GM21576 (cell line): ENCODE results near the gene KCNAB1.

Source experiments
- ATAC-seq: cut with Tn5 transposase; IDR thresholded peaks from one replicate; pipeline ENCODE4 v1.9.1; 2021; ENCODE audit warnings: mild to moderate bottlenecking, moderate library complexity; ENCODE audit not compliant: unreplicated experiment

Gene KCNAB1

GRCh38 chr3:156433138-156433537 is 312.8 kb downstream of the KCNAB1 start:
- no peak for ATAC-seq

GRCh38 chr3:156433910-156434309 is 313.5 kb downstream of the KCNAB1 start:
- ATAC-seq: no peak

GRCh38 chr3:156434921-156435320 is 314.5 kb downstream of the KCNAB1 start:
- no peak for ATAC-seq

- no peak for ATAC-seq
Observed at GRCh38 chr3:156443079-156443478, 322.7 kb downstream of the KCNAB1 start.

- no peak for ATAC-seq
Observed at GRCh38 chr3:156445117-156446090, 325.0 kb downstream of the KCNAB1 start.

GRCh38 chr3:156448300-156448699 is 327.9 kb downstream of the KCNAB1 start:
- ATAC-seq: peak; percentile 60

GRCh38 chr3:156449710-156450574 is 329.6 kb downstream of the KCNAB1 start:
- ATAC-seq: peak; percentile 67

- no peak for ATAC-seq
Observed at GRCh38 chr3:156455839-156456238, 335.5 kb downstream of the KCNAB1 start.

- no peak for ATAC-seq
Observed at GRCh38 chr3:156456771-156457224, 336.4 kb downstream of the KCNAB1 start.

GRCh38 chr3:156459434-156459833 is 339.1 kb downstream of the KCNAB1 start:
- ATAC-seq: no peak

GRCh38 chr3:156460206-156460611 is 339.8 kb downstream of the KCNAB1 start:
- peak; percentile 84 for ATAC-seq

- ATAC-seq: no peak
Observed at GRCh38 chr3:156461889-156462288, 341.5 kb downstream of the KCNAB1 start.

- ATAC-seq: no peak
Observed at GRCh38 chr3:156463123-156463522, 342.7 kb downstream of the KCNAB1 start.

- no peak for ATAC-seq
Observed at GRCh38 chr3:156465194-156465593, 344.8 kb downstream of the KCNAB1 start.

- ATAC-seq: no peak
Observed at GRCh38 chr3:156469456-156469855, 349.1 kb downstream of the KCNAB1 start.

- ATAC-seq: no peak
Observed at GRCh38 chr3:156471431-156471830, 351.1 kb downstream of the KCNAB1 start.

GRCh38 chr3:156472150-156472549 is 351.8 kb downstream of the KCNAB1 start:
- peak; percentile 46 for ATAC-seq

- no peak for ATAC-seq
Observed at GRCh38 chr3:156472684-156473083, 352.3 kb downstream of the KCNAB1 start.

- no peak for ATAC-seq
Observed at GRCh38 chr3:156473341-156473740, 353.0 kb downstream of the KCNAB1 start.

- no peak for ATAC-seq
Observed at GRCh38 chr3:156474560-156475389, 354.4 kb downstream of the KCNAB1 start.

GRCh38 chr3:156477323-156477722 is 356.9 kb downstream of the KCNAB1 start:
- ATAC-seq: no peak
